Fibroblast of pulmonary artery (primary cell): ENCODE measurements around the gene EIF2AK2.

Experiments
- DNase-seq: peaks from one replicate; pipeline ENCODE4 v3.0.0-alpha.2; 2010; ENCODE audit warnings: low read depth
- H3K4me3 ChIP-seq: replicated peaks from 2 replicates; pipeline ENCODE4 v1.5.1; 2011; ENCODE audit warnings: low read depth, mild to moderate bottlenecking, control low read depth, low read length, moderate library complexity
- TF ChIP-seq, protein P1 (sequence below): IDR thresholded peaks from 2 replicates; pipeline ENCODE4 v1.5.1; 2011; ENCODE audit warnings: mild to moderate bottlenecking, control low read depth, low read length, inconsistent platforms; ENCODE audit errors: missing control alignments

Gene EIF2AK2

GRCh38 chr2:37119157-37119556 is 37.6 kb downstream of the EIF2AK2 start:
- TF ChIP-seq, protein P1, sequence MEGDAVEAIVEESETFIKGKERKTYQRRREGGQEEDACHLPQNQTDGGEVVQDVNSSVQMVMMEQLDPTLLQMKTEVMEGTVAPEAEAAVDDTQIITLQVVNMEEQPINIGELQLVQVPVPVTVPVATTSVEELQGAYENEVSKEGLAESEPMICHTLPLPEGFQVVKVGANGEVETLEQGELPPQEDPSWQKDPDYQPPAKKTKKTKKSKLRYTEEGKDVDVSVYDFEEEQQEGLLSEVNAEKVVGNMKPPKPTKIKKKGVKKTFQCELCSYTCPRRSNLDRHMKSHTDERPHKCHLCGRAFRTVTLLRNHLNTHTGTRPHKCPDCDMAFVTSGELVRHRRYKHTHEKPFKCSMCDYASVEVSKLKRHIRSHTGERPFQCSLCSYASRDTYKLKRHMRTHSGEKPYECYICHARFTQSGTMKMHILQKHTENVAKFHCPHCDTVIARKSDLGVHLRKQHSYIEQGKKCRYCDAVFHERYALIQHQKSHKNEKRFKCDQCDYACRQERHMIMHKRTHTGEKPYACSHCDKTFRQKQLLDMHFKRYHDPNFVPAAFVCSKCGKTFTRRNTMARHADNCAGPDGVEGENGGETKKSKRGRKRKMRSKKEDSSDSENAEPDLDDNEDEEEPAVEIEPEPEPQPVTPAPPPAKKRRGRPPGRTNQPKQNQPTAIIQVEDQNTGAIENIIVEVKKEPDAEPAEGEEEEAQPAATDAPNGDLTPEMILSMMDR: no peak
- no peak for DNase-seq
- no peak overlapping the region for H3K4me3 ChIP-seq

GRCh38 chr2:37117566-37117965 is 39.2 kb downstream of the EIF2AK2 start:
- TF ChIP-seq, protein P1: no peak
- DNase-seq: no peak

DNA sequence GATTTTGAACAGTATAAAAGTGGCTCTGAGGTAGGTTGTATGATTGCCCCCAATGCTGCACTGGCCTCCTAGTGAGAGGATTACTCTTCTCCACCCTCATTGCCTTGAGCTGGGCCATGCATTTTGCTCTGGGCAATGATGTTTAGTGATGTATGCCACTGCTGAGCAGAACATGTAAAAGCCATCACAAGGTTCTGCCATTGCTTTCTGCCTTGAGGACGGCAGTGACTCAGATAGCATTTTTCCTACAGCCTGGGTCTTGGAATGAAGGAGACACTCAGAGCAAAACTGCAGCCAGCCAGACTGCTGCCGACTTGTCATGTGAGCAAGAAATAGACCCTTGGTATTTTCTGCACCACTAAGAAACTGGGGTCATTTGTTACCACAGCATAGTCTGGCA is 44.8 kb downstream of the EIF2AK2 start:
- no peak overlapping the region for H3K4me3 ChIP-seq
- TF ChIP-seq, protein P1: no peak
- no peak for DNase-seq

More at GRCh38 chr2:37117566-37117965, 39.2 kb downstream of the EIF2AK2 start:
- H3K4me3 ChIP-seq: no peak overlapping the region

DNA sequence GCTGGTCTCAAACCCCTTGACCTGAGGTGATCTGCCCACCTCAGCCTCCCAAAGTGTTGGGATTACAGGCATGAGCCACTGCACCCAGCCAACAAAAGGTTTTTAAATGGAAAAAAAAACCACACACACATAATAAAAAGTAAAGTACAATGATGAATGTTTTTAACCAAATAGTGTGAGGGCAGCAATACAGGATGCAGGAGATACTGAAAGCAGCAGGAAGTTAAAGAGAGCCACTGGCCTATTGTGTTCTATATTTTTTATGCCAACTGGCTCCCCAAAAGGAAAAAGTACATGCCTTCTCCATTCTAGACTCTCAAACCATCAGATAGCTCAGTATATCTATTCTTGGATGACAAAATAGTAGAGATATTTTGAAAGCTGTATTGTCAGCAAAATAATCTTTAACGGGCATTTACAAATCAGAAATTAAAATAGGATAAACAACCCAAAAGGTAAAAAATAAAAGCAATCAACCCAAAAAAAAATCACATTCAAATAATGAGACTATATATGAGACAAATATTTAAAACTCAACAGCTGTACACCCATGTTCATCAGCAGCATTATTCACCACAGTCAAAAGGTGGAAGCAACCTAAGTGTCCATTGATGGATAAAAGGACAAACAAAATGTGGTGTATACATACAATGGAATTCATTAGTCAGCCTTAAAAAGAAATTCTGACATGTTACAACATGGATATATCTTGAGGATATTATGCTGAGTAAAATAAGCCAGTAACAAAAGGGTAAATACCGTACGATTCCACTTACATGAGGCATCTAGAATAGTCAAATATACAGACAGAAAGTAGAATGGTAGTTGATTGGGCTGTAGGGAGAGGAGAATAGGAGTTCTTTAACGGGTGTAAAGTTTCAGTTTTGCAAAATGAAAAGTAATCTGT is 46.2 kb downstream of the EIF2AK2 start:
- DNase-seq: no peak

DNA sequence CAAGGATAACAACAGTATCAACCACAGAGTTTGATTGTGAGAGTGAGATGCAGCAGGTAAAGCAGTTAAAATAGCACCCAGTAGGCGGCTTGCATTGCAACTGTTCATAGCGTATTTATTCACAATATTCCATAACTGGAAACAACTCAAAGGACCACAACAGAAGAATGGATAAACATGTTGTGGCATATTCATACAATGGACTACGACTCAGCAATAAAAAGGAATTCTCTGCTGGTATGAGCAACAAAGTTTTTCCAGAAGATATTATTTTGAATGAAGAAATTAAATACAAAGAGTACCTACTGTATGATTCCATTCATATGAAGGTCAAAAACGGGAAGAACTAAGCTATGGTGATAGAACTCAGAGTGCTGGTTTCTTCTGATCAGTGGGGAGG is 47.3 kb downstream of the EIF2AK2 start:
- peak; percentile 2 for DNase-seq
- TF ChIP-seq, protein P1: no peak
- no peak overlapping the region for H3K4me3 ChIP-seq

More for the DNA sequence above, 46.2 kb downstream of the EIF2AK2 start:
- no peak overlapping the region for H3K4me3 ChIP-seq
- TF ChIP-seq, protein P1: no peak

GRCh38 chr2:37105150-37105549 is 51.6 kb downstream of the EIF2AK2 start:
- no peak overlapping the region for H3K4me3 ChIP-seq
- no peak for DNase-seq
- TF ChIP-seq, protein P1: no peak
